GM18526 (cell line): ENCODE data around the gene JAZF1.

ENCODE experiments used
- POLR2A ChIP-seq: IDR thresholded peaks from 3 replicates; pipeline ENCODE4 v1.6.1; 2011; ENCODE audit not compliant: insufficient read length; ENCODE audit errors: extremely low read depth

Gene JAZF1

DNA sequence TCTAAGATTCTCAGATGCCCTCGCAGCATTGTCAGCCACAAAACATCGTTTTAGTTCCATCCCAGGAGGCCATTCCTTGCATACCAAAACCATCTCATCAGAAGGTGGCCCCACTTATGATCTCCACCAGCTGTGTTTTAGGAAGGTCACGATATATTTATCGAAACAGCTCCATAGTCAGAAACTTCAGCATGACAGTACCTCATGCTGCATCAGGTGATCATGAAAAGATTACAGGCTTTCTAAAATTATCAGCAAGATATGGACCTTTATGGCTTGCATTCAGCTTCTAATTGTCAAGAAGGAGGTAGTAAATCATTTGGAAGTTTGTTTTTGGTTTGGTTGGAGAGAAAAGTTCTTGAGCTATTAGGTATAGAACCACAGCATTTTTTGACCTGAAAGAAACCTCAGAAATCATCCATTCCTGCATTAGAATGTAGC lies 20.0 kb downstream of the JAZF1 start:
- TF ChIP-seq POLR2A, result no peak

DNA sequence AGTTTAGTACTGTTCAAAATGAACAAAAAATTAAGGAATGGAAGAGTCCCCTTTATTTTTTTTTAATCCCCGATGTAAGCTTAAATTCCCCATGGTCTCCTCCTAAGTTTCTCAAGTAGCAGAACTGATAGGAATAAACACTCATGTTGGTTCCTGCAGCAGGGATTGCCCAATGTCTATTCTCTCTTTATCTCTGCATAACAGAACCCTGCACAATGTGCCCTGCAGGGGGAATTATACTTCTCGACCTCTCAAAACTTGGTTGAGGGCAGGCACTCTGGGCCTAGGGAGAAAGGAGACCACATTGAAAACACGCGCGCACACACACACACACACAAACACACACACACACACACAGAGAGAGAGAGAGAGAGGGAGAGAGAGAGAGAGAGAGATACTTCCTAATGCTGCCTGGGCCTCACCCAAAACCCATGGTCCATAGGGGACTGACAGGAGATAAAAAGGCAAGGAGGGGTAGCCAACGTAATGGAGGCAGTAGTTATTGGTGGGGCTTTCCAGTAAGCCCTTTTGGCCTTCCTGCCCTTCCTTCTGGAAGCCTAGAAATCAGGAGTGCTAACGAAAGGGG lies 22.7 kb downstream of the JAZF1 start:
- no peak for TF ChIP-seq POLR2A

DNA sequence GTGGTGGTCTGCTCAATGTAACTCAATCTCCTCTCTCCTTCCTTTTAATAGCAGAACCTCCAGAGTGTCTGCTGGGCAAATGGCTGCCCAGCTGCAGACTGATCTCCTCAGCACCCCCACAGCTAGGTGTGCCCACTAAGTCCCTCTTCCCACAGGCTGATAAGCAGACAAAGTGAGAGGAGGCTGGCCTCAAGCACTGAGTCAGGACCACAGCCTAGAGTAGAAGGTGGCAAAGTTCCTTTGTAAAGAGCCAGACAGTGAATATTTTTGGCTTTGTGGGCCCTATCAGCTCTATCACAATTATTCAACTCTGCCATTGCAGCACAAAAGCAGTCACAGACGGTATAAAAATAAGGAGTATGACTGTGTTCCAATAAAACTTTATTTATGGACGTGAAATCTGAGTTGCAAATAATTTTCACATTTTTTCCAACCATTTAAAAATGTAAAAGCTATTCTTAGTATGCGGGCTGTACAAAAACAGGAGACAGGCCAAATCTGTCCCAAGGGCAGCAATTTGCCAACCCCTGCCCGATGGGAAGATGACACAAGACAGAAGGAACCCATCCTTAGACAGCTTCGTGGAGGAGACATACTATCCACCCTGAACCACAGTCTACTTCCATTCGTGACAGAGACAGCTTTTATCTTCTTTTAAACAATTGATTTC lies 23.4 kb downstream of the JAZF1 start:
- no peak for TF ChIP-seq POLR2A

DNA sequence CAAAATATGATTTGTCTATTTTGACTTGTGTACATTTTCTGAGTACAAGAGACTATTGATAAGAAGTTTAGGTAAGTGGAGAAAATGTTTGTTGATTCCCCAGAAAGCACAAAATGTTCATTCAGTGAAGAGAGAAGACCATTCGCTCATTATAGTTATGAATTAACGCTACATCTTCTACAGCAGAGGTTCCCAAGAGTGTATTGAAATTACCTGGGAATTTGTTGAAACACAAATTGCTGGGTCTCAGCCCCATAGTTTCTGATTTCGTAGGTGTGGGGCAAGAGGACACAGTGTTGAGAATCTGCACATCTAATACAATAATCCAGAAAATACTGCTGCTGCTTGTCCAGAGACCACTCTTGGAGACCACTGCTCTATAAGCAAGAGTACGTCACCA lies 24.2 kb downstream of the JAZF1 start:
- TF ChIP-seq POLR2A, result no peak

DNA sequence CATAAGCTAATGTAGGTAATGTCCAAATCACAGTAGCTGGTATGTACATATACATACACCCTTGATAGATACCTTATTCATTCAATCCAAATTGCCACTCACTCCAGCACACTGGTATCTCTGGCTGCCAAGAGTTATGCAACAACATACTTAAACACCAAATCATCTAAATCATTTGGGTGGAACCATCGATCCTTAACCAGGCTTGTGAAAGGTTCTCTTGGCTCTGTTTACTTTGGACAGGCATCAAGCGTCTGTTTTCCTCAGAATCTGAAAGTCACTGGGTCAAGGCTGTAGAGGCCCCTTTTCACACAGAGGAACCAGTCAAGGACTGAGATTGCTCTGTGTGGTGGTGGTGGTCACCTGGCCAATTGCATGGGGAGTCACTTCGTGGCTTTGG lies 24.6 kb downstream of the JAZF1 start:
- no peak for TF ChIP-seq POLR2A

DNA sequence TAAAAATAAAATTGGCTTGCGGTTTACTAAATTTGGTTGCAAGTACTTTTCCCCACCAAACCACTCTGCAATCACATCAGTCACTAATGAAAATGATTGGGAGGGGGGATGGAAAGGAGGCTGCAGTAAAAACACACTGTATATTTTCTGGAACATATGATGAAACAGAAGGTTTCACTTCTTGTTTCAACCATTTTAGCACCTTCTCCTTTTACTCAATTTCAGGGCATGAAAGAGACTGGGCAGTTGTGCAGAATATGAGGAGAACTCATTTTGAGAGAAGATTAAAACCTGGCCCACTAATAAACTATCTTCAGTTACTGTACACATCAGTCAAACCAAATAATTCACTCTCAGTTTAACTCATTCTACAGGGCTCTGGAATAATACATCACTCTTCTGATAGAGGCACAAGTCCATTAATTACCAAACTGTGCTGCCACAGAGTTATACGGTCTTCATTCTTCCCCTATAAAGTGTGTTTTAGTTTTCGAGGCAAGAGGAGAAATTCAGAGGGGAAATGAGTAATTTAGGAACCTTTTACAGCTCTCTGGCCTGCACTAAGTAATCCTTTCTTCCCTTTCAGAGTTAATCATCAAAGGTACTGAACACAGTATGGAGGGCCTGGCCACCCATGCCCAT lies 25.5 kb downstream of the JAZF1 start:
- no peak for TF ChIP-seq POLR2A

DNA sequence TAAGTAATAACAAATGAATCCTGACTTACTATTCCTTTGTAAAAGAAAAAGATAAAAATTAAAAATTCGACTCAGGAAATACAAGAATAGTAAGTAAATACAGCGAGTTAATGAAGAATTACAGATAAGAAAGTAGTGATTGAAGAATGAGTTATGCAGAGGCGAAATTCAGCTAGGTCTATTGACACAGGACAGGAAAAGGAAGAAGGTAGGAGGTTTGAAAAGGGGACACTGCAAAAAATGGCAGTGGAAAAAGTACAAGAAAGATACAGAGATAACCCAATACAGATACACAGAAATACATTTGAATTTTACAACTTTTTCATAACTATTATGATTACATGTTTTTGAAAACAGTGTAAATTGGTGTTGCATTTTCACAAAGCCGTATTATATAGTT lies 28.0 kb downstream of the JAZF1 start:
- no peak for TF ChIP-seq POLR2A

DNA sequence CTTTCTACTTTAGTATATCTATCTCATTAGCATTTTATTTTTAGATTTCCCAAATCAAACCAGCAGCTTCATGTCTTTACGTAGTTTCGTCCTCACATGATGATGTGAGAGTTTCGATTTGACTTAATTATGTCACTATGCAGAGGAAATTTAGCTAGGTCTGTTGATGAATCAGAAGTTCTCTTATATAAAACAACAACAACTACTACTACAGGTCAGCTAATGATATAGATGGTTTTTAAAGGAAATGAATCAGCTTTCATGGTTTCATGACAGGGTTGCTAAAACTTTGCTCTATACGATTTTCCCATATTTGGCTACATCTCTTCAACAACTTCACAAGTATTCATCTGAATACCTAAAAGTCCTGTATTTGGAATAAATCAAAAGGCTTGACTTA lies 28.6 kb downstream of the JAZF1 start:
- TF ChIP-seq POLR2A, result no peak

DNA sequence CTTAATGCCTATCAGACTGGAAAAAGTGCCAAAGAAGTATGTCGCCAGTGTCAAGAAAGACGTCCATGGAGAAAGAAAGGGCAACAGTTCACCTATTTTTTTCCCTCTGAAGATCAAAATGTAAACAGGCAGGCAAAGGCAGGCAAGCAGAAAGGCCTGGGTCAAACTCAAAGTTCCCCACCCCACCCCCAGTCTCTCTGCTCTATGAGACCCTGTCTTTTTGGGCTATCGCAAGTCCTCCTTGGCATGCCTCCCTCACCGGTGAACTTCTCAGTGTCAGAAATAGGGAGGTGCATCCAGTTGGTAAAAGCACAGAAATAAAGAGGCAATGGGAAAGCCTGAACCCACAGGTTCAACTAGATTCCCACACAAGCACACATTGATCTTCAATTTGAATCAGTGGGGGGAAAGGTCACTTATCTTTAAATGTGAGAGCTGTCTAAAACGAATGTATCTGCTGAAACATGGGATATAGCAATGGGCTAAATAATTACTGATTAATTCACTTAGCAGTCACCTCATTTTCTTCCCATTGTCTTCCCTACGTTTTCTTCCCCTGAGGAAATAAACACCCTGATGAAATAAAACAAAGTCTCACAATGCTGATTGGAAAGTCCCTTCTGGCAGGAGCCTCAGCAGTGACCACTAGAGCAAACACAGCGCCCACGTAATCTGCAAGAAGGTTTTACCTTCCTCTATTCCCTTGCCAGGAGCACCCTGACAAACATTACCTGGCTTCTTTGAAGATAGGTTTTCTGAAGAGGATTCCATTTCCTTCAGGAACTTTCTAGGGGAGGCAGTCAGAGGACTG lies 31.1 kb downstream of the JAZF1 start:
- no peak for TF ChIP-seq POLR2A

DNA sequence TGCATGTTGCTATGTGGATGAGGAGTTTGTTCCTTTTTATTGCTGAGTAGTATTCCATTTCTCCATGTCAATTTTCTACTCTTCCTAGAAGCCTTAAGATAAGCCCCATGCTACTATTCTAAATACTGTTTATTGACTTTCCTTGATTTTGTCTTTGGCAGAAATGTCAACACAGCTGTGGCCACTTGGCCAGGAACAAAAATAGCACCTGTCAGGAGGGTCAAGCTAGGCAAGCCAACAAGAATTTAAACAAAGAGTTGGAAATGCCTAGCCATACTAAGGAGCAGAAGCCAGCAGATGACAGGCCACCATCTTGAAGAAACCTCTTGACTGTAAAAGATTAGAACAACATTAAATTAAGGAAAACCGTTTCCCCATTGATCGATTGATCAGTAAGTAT lies 34.7 kb downstream of the JAZF1 start:
- no peak for TF ChIP-seq POLR2A

DNA sequence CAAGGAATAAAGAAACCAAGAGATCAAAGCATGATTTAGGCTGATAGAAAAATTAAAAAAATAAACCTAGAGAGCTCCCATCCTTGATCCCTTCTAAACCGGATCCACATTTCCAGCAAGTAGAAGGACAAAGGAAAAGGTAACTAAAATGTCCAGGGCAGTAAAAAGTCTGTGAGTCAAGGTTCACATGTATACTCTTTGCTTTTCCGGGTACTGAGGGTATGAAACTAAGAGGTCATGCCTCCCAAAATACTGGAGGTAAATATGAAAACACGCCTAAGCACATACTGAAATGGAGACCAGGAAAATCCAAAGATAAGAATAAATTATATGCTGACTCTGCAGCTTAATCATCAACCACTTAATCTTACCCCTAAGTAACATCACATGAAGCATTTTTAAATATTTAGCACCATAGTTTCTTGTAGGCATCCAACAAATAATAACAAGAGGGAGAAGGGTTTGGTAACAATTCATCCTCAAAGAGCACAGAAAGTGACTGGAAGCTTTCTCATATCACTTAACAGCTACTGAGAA lies 35.4 kb downstream of the JAZF1 start:
- TF ChIP-seq POLR2A, result no peak

DNA sequence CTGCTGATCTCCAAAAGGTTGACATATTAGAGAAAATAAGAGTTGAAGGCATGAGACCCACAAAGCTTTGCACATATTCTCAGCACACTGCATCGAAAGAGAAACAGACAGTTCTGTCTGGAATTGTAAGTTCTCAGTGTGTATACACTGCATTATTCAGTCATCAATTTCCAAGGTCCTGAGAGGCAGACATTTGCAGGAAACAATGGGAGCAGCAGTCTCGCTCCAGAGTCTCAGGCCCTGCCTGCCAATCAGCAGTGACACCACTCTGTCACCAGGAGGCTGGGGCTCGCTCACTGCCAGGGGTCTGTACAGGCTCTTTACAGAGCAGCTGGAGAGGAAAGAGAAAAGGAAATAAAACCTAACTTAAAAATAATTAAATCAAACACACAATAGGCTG lies 36.3 kb downstream of the JAZF1 start:
- TF ChIP-seq POLR2A, result no peak

DNA sequence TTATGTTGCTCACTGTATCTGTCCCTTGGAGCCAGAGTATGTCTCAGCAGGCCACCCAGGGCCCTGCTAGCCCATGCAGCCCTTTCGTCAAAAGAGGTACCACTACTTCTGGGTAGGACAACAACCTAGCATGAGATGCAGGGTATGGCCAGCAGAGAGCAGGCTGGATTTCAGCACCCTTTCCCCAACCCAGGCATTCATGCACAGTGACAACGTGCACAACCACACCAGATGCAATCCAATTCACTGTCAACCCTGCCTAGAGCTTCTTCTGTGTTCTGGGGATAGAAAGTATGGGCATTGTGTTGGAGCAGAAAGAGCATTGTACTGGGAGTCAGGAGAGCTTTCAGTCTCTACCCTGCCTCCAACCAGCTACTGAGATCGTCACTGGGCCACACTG lies 37.9 kb downstream of the JAZF1 start:
- no peak for TF ChIP-seq POLR2A

DNA sequence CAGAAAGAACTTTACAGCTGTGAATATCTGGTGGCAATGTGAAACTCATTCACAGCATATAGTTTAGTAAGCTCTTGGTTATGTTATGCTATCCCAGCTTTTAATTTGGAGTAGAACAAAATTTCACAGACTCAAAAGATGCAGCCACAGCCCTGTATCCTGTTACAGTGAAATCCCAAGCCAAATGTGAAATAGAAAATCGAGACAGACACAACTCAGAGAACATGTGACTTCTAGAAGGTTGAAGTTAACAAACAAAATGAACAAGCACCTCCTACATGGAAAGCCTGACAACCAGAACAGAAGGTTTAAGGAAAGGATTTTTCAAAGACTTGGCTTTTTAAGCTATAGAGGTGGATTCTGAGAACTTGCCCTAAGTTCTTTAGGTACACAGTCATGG lies 39.6 kb downstream of the JAZF1 start:
- no peak for TF ChIP-seq POLR2A

DNA sequence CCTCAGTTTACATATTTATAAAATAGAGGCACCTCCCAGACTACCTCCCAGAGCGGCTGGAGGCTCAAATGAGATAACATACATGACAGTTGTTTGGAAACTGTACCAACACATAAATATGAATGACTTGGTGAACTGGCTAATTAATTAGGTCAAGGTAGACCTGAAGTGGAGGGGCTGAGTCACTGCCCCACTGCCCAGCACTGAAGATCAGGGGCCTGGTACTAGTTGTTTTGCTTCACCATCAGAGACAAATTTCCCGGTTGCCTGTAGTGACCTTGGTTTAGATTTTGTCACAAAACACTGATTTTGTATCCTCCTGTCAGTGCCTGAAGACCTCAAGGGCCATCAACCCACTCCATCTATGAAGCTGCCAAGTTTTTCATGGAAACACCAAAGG lies 41.8 kb downstream of the JAZF1 start:
- no peak for TF ChIP-seq POLR2A

DNA sequence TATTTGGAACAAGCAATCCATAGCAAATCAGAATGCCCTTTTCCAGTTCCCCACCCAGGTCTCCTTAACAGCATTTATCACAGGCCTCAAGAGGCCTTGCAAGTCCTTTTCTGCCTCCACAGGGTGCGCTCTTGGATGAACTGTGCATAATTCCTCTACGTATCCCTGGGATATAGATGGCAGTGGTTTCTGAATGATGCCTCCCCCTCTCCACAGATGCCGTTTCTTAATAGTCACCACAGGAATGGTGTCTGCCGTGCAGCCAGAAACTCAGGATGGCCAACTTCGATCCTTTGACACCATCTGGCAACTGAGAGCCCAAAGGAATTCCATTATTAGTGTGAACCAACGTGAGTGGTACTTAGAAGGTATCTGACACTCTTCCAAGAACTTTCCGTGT lies 43.1 kb downstream of the JAZF1 start:
- no peak for TF ChIP-seq POLR2A

DNA sequence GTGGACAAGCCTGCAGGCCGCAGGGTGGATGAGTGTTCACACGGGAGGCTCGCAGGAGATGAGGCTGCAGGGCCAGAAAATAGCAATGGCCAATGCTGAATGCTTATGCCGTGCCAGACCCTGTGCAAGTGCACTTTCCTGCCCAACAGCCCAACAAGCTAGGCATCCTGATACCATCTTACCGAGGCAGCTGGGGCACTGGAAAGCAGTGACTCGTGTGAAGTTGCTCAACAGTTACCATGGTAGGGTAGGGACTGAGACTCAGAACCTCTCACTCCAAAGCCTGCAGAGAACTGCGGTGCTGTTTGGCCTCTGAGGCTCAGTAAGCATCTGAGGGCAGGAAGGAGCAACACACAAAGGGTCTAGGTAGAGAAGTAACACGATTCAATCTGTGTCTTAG lies 43.7 kb downstream of the JAZF1 start:
- no peak for TF ChIP-seq POLR2A
